Embryonic facial prominence (tissue), 1 donor: ENCODE data around the gene TAL1.
"Not testable (repeated sequence)": the region's sequence is repeated elsewhere in the genome, so short reads cannot be mapped to it uniquely, and the experiment has no call there.

Source experiments
- DNase-seq: peaks from one replicate; pipeline ENCODE4 v3.0.0-alpha.2; 2016; ENCODE audit errors: extremely low spot score

Gene TAL1

GRCh38 chr1:47212636-47213229 is 19.3 kb downstream of the TAL1 start:
- DNase-seq, result no peak

DNA sequence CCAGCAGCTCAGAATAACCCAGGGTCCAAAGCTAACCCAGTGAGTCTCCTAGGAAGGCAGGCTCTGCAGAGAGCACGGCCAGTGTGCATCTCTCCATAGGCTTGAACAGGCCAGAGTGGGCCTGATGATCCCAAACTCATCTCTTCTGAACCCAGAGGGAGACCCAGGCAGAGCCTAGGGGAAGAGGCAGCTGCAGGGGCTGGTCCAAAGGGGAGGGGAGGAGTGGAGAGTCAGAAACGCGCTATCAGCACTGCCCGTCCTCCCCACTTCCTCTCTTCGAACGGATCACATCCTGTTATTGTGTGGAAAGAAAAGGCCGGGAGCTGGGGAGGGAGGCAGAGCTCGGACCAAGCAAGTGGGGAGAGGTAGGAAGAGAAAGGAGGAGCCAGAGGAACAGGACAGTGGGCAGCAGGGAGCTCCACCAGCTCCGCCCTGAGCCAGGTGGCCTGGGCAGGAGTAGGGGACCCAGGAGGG is 20.2 kb downstream of the TAL1 start:
- DNase-seq, result no peak

- no peak for DNase-seq
Measured at GRCh38 chr1:47210666-47211065, 21.4 kb downstream of the TAL1 start.

- no peak for DNase-seq
Measured at GRCh38 chr1:47209725-47210325, 22.2 kb downstream of the TAL1 start.

- no peak for DNase-seq
Measured at GRCh38 chr1:47209091-47209490, 22.9 kb downstream of the TAL1 start.

DNA sequence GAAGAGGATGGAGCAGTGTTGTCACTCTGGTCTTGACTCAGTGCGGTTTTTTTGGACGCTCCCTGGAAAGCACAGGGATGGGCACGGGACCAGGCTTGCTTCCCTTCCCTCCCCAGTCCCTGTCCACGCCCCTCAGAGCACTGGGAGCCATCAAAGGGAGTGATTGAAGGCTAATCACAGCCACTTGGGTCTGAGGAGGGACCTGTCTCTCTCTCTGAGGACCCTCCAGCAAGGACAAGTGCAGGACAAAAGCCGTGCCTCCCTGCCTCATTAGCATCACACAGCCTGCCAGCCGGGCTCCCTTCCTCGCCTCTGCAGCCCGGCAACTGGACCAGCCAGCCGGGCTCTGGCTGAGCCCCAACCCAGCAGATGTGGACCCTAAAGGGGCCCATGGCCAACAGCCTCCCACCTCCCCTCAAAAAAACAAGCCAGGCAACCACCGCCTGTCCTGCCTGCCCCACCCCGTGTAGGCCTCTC is 23.6 kb downstream of the TAL1 start:
- no peak for DNase-seq

DNA sequence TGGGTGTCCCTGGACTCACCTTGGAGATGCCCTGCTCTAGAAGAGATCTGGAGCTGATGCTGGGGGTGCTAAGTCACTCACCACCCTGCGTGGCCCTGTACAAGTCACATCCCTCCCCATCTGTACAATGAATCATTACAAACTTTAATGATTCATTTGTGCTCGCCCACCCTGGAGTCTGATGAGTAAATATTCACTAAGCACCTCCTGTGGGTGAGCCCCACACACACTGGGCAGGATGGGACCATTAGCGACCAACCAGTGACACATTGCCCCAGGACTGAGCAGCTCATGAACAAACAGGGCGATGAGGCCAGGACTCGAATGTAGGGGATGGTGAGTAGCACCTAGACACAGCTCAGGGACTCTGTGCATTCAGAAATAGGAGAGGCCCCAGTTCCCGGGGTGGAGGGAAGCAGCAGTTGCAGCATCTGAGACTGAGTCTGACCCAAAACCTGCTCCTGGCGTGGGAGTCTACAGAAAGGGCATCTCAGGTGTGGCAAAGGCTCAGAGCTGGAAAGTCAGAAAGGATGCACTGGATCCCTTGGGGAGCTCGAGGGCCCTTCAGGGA is 24.1 kb downstream of the TAL1 start:
- DNase-seq, result no peak

- DNase-seq, result no peak
Measured at GRCh38 chr1:47205918-47206317, 26.1 kb downstream of the TAL1 start.

DNA sequence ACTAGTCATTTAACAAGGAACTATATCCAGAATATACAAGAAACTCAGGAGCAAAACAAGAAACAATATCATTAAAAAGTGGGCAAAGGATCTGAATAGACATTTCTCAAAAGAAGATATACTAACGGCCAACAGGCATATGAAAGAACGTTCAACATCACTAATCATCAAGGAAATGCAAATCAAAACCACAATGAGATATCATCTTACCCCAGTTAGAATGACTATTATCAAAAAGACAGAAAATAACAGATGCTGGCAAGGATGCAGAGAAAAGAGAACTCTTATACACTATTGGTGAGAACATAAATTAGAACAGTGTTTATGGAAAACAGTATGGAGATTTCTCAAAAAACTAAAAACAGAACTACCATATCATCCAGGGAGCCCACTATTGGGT is 28.5 kb downstream of the TAL1 start:
- DNase-seq, result not testable (repeated sequence)

GRCh38 chr1:47201179-47201578 is 30.8 kb downstream of the TAL1 start:
- DNase-seq, result no peak

GRCh38 chr1:47198214-47198613 is 33.8 kb downstream of the TAL1 start:
- no peak for DNase-seq

GRCh38 chr1:47196622-47197021 is 35.4 kb downstream of the TAL1 start:
- DNase-seq, result no peak

DNA sequence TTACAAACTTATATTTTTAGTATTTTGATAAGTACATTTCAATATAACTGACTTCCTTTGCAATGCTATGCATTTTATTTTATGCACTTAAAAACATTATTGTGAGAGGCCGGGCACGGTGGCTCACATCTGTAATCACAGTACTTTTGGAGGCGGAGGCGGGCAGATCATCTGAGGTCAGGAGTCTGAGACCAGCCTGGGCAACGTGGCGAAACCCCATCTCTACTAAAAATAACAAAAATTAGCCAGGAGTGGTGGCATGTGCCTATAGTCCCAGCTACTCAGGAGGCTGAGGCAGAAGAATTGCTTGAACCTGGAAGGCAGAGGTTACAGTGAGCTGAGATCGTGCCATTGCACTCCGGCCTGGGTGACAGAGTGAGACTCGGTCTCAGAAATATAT is 36.0 kb downstream of the TAL1 start:
- not testable (repeated sequence) for DNase-seq

DNA sequence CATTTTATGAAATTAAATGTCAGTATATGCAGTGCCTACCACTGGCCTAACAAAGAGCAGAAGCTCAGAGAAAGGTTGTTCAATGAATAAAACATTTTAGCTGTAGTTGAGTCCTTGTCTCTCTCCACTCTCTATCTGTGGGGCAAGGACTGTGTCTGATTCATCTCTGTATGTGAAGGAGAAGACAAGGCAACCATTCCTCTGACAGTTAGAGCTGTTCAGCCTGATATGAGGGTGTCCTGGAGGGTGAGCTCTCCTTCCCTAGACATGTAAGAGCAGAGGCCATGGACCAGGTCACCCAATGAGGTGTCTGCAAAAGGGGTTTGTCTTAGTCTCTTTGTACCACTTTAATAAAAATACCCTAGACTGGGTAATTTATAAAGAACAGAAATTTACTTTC is 37.7 kb downstream of the TAL1 start:
- DNase-seq, result no peak

DNA sequence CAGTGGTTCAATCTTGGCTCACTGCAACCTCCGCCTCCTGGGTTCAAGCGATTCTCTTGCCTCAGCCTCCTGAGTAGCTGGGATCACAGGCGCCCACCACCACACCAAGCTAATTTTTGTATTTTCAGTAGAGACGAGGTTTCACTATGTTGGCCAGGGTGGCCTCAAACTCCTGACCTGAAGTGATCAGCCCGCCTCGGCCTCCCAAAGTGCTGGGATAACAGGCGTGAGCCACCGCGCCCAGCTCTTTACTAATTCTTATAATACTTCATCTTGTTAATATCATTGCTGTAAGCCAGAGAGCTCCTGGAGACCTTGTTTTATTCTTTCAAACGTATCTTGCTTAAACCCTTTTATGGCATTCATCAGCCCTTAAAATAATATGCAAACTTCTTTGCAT is 38.5 kb downstream of the TAL1 start:
- not testable (repeated sequence) for DNase-seq

- DNase-seq, result no peak
Measured at GRCh38 chr1:47192458-47193384, 39.3 kb downstream of the TAL1 start.

DNA sequence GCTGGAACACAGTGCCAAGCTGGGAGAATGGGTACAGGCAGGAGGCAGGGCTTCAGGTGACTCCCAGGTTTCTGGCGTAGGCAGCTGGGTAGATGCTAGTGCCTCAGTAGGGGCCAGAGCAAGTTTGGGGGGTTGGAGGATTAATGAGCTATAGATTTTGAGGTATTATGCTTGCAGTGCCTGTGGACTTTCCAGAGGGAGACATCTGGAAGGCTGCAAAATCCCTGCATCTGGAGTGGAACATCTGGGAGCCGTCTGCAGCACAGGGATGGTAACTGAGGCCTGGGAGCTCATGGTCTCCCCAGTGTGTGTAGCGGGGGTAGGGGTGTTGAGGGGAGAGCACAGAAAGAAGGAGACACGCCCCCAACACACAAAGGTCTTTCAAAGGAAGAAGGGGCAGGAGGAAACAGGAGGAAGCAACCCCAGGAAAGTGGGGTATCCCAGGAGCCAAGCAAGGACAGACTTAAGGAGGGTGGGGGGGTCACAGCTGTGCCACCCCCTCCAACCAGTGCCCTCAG is 40.0 kb downstream of the TAL1 start:
- DNase-seq, result no peak

- DNase-seq, result no peak
Measured at GRCh38 chr1:47190857-47191256, 41.2 kb downstream of the TAL1 start.

- DNase-seq, result no peak
Measured at GRCh38 chr1:47190509-47190855, 41.5 kb downstream of the TAL1 start.

DNA sequence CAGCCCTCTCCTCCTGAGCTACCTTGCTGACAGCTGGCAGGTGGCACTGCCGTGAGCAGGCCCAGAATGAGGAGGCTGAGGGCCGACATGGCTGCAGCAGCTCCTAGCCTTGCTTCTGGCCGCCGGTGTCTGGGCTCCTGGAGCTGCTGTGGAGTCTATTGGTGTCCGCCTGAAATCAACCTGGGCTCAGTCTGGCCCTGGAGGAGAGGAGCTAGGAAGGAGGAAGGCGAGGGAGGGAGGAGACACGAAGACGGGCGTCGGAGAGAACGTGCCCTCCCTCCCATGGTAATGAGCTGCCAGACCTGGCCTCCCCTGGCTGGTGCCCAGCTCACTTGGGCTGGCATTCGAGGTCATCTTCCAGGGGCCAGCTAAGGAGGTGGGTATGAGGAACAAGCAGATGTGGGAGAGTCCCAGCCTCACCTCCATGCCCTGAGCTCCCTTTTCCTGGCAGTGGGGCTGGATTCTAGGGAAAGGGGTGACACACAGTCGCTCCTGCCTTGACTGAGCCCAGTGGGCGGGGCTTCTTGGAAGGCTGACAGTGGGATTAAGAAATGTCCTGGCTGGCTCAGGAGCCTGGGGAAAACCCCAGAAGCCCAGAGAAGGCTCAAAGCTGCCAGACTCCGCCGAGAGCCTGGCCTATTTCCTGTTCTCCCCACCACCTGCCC is 42.0 kb downstream of the TAL1 start, which contains the start of gene PDZK1IP1:
Gene PDZK1IP1 (minus strand): TSS at position 193 of the 665 bp plus-strand sequence. CDS start 104 bp downstream, at position 89.
- DNase-seq, result no peak
